GM19023 (cell line): Measurements from ENCODE around the gene FSTL5.
"Not testable (repeated sequence)": the region's sequence is repeated elsewhere in the genome, so short reads cannot be mapped to it uniquely, and the experiment has no call there.

Experiments
- ATAC-seq: cut with Tn5 transposase; IDR thresholded peaks from one replicate; pipeline ENCODE4 v1.9.1; 2021; ENCODE audit warnings: mild to moderate bottlenecking, moderate library complexity; ENCODE audit not compliant: unreplicated experiment

The FSTL5 gene

DNA sequence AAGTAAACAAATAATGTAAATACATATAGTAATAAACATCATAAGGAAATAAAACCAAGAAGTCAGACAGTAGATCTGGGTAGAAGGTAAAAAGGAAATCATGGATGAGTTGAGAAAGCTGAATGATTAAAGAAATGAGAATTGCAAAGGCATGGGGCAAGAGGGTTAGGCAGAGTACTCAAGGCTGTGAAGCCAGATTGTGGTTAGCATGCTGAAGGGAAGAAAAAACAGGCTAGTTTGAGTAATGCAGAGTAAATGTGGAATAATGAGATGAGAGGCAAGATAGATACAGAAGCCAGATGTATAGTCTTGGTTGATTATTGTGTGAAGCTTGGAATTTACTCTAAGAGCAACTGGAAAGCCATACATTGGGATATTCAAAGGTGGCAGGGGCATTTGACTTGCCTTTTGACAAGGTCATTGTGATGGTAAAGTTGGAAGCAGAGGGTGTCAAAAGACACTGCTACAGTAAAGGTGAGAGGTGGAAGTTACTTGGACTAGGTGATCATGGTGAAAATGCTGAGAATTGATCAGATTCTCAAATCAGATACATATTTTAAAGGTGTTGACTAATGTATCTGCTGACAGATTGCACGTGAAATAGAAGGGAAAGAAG lies 307.0 kb downstream of the FSTL5 start:
- ATAC-seq, result no peak

DNA sequence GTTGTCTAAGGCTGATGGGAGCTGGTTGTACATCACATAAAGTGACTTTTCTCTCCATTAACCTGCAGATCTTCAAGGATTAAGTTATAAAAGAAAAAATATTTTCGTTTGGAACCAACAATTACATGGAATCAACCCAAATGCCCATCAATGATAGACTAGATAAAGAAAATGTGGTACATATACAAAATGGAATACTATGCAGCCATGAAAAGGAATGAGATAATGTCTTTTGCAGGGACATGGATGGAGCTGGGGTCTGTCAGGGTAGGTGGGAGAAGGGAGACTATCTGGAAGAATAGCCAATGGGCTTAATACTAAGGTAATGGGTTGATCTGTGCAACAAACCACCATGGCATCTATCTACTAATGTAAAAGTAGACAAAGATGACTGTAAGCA lies 313.2 kb downstream of the FSTL5 start:
- ATAC-seq, result no peak

DNA sequence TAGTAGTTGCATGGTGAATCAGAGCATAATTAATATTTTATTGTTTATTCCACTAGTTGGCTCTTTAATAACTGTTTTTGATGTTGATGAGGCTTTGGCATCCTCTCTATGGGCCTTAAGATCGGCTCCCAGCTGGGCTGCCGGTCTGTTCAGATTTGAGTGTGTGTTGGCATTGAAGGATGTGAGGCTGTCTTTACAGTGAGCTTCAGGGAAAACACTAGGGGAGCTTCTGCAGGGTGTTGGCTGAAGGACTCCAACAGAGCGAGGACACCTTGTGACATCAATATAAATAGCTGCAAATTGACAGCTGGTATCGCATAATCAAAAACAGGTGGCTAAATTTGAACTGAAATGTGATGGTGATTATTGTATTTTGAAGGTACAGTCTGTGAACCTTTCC lies 322.0 kb downstream of the FSTL5 start:
- ATAC-seq, result no peak

DNA sequence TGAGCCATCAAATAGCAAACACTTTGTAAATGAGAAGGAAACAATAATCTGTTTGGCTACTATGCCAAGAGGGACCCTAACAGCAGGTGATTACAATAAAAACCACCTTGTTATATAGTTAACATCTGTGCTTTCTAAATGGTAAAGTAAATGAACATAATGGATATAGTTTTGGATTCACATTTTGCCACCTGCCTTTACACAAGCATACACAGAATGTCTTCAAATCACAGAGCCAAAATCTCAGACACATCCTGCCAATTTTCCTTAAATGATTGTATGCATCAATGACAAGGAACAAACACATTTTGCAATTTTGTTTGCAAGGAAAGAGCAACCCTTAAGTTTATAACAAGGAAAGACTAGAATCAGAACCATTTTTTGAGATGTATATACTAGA lies 334.2 kb downstream of the FSTL5 start:
- no peak for ATAC-seq

DNA sequence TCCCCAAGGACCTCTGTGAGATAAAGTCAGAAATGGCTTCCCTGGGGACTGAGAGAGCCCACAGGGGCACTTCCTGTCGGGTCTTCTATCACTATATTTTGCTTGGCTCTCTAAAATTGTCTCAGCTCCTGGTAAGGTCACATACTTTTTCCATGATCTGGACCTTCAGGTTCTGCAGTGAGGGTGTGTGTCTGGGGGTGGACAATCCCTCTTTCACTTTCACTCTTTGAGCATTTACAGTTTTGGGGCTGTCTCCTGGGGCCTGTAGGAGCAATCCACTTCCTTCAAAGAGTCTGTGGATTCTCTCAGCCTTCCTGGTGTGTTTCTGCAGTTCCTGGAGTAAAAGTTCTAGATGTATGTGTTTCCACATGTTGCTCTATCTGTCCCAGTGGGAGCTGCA lies 335.7 kb downstream of the FSTL5 start:
- ATAC-seq, result no peak

DNA sequence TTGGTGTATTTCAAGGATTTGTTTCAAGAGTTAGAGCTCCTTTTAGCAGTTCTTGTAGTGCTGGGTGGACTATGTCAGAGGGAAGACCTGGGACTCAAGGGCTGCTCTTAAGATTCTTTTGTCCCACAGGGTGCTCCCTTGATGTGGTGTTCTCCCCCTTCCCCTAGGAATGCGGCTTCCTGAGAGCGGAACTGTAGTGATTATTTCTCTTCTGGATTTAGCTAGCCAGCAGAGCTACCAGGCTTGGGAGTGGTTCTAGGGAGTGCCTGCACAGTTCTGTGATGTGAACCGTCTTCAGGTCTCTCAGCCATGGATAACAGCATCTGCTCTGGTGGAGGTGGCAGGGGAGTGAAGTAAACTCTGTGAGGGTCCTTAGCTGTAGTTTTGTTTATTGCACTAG lies 336.8 kb downstream of the FSTL5 start:
- ATAC-seq, result no peak

DNA sequence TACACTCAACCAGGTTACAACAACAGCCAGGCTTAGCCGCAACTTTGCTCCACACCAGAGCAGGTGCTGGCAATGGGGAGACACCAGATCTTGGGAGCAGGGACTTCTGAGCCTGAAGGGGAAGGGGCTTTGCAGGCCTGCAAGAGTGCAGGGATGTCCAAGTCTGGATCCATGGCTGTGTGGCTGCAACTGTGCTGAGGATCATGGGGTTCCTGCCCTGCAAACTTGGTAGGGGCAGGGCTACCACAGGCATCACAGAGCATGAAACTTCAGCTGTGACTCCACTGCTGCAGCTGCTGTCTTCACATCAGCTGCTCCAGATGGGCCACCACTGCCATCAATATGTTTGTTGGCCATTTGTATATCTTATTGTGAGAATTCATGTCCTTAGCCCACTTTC lies 340.4 kb downstream of the FSTL5 start:
- ATAC-seq, result no peak

DNA sequence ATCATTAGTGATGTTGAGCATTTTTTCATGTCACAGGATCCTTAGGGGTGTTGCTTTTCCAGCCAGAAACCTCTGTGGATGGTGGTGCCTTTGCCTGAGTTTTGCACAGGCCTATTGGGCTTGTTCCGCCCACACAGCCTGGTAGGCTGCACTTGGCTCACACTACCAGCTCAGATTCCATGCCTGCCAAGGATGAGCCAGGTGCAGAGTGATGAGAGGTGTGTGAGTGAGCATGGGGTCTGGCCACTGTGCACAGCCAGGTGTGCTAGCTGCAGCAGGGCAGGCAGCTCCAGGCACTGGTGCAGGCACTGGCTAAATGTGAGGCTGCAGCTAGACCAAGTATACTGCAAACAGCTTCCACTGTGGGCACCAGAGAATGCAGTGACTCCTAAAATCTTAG lies 341.6 kb downstream of the FSTL5 start:
- no peak for ATAC-seq

DNA sequence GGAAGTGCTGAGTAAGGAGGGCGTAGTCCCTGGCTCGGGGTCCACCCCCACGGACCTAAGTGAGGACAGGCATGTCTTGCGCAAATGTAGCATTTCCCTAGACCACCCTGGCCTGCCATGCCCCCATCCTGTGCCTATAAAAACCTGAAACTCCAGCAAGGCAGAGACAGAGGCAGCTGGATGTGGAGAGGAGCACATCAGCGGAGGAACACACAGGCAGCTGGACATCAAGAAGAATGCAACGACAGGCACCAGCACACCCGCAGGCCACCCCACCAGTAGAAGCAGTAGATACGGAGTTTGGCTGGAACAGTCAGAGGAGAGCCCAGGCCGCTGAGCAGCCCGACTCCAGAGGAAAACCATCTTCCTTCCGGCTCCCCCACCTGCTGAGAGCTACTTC lies 345.9 kb downstream of the FSTL5 start:
- ATAC-seq, result no peak

DNA sequence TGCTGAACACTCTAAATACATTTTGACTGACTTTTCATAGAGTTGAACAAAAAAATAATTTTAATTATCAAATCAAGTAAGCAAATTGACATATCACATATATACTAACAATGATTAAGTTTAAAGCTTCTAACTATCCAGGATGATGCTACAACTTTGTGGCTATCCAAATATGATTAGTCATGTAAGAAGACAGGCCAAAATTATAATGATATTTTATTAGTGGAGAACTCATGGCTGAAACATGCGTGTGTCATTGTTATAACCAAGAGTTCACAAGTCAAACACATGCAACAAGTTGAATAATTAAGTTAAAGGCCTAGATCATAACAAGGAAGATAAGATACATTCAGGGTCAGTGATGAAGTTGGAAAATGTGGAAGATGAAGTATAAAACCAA lies 346.8 kb downstream of the FSTL5 start:
- no peak for ATAC-seq

DNA sequence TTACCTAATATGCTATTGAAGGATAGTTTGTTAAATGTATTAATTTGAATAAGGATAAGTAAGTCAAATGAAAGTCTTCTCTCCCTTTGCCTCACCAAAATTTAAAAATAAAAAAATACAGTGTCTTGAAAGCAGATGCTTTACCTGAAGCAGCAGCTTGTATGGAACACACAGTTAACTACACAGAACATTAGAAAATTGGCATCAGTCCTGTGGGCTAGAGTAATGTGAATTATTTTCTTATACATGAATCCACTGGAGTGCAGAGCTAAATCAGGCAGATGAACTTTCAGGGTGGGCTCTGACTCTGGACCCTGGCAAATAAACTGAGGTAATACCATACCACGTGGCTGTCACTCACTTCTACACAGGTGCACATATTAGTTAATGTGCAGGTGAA lies 348.0 kb downstream of the FSTL5 start:
- no peak for ATAC-seq

DNA sequence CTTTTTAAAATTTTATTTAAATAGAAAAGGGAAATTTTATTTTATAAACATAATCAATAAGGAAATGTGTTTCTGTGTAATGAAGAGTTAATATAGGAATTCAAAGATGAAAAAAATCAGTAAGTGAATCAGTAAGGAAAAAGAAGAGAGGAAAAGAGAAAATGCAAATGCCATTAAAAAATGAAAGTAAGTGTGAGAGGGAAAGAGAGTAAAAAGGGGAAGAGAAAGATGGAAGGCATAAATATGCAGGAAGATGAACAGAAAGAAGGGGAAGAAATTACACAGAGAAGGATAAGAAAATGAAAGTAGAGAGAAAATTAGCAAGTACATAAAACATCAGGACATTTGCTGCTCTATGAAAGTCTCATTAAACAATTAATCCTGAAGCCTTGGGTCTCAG lies 349.9 kb downstream of the FSTL5 start:
- no peak for ATAC-seq

DNA sequence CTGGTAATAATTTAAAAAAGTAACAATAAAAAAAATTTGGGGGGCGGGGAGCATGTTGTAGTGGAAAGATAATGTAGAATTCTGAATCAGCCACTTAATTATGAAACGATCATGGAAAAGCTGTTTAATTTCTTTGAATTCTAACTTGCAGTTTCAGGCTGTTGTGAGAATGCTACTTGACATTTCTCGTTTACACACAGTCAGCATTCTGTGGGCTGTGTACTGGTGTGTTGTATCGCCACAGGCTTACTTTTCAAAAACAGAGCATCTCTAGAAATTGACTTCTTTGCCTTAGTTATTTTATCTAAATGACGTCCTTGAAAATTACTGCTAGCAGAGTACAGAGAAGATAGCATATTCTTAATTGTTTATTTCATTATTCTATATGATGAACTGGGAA lies 350.4 kb downstream of the FSTL5 start:
- no peak for ATAC-seq

DNA sequence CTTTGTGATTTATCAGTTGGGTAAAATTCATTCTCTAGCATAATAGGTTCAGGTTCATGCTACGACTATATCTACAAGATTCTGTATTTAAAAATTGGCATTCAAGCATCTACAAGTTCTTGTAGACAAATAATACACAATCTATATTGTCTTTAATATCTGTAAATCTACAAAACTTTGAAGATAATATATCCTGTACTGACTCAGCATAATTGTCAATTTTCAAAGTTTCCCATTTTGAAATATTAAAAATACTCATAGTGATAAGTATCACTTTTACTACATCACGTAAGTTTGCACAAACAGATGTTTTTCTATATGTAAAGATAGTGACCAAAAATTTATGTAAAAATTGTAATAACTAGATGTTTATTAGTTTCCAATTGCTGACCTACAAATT lies 360.6 kb downstream of the FSTL5 start:
- ATAC-seq, result no peak

DNA sequence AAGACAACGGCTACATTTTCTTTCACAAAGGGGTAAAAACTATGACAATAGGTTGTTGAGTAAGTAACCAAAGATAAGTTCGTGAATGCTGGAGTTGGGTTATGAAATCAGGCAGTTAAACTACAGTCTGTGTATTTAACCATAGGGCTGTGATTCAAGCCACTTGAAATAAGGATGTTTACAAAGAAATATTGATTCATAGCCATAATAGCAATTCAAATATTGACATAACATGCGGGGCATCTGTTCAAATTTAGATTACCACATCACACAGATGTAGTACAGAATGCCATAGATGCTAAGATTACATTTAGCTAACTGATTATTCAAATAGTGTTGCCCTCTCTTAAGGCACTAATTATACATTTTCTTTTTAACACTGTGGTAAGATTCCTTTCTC lies 364.1 kb downstream of the FSTL5 start:
- no peak for ATAC-seq

DNA sequence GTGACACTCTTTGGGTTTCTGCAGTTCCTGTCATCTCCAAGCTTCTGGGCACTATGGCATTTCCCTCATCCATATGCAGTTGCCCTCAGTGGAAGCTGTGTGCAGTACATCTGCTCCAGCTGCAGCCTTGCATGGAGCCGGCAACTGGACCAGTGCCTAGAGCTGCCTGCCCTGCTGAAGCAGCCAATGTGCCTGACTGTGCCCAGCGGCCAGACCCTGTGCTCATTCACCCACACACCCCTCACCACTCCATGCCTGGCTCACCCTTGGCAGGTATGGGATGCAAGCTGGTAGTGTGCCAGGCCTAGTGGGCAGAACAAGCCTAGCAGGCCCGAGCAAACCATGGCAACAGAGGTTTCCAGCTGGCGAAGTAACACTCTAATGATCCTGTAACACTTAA lies 370.8 kb downstream of the FSTL5 start:
- no peak for ATAC-seq

DNA sequence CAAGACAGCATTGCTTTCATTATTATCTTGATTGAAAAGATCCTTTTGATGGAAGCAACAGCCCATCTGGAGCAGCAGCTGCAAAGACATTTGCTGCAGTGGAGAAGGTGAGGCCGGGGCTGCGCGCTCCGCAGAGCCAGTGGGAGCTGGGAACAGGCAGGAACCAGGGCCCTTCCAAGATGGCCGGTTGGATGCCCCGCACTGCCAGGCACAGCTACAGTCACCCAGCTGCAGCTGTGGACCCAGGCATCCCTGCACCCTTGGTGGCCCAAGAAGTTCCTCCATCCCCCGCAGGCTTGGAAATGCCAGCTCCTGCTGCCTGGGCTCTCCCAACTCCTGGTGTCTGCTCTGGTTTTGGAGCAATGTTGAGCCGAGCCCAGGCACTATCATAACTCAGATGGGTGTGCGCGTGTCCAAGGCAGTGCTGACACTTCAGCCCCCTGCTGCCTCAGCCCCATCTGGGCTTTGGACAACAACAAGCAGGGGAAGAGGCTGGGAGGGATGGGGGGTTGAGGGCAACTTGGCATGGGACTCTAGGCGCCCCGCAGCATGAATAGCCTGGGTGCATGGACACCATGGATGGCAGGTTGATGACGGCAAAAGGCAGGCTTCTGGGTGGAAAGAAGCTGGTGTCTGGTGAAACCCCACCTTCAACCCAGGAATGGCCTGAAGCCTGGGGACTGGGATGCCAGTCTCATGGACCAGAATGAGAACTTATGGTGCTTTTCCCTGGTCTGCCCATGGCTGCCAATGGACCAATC lies 371.8 kb downstream of the FSTL5 start:
- no peak for ATAC-seq

DNA sequence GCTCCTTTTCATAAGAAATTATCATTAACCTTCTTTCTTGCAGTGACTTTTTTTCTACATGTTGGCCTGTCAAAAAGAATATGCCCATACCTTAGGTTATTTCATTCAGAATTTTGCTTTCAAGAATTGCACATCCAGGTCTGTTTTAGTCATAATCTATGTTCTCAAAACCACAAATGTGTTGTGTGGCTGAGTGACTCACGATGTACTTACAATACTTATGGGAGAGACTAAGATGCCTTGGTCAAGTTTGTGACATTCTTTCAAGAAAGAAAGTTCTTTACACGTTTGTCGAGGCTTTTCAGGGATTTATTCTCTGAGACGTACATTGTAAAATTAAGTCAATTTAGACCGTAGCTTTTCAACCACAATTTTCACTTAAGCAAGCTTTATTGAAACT lies 396.7 kb downstream of the FSTL5 start:
- no peak for ATAC-seq

DNA sequence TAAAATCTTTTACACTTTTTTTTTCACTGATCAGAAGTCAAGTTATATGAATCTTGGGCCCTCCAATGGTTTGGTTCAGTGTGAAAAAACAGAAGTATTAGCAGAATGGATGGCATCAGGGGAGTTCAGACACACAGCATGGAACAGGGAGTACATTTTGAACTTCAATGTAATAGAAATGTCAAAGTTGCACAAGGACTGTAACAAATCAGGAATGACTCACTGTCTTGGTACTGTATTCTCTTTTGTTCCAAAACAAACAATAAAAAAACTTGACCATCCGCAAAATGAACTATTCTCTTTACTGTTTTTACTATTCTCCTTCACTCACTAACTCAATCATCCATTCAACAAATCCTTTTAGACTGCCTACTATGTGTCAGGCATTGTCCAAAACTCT lies 401.0 kb downstream of the FSTL5 start:
- no peak for ATAC-seq

DNA sequence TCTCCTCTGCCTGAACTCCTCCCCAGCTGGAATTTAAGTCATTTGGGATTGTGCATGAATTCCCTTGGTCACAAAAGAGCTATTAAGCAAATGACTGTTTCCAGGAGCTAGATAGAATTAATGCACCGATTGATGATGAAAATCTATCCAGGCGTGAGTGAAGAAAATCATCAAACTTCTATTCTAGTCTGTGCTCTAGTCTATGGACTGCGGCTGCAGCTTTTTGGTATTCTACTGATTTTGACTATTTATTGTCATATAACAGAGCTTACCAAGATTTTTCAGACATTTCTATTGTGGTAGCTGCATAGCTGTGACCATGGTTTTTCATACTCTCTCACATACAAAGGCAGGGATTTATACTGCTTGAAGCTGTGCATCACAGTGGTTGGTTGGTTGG lies 403.8 kb downstream of the FSTL5 start:
- ATAC-seq, result no peak

DNA sequence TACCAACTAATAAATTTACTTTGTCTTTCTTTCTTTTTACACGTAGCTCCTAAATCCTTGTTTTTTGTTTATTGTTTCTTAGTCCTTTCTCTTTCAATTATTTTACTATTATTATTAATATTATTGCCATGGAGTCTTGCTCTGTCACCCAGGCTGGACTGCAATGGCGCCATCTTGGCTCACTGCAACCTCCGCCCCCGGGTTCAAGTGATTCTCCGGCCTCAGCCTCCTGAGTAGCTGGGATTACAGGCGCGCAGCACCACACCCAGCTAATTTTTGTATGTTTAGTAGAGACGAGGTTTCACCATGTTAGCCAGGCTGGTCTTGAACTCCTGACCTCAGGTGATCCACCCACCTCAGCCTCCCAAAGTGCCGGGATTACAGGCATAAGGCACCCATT lies 405.4 kb downstream of the FSTL5 start:
- not testable (repeated sequence) for ATAC-seq

DNA sequence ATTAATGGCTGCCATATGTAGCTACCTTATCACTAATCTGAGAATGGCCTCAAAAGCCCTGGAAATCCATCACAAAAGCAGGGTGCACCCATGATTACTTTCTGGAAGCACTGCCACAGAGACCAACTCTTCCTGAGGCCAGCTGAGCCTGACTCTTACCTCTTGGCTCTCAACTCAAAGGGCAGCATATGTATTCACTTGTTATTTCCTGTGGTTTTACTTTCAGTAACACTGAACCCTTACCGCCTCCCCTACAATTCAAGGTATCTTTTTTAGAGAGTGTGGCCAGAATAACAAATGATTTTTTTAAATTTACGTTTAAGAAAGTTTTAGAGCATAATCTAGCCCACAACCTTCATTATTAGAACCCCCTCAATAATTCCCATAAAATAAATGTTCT lies 434.9 kb downstream of the FSTL5 start:
- ATAC-seq, result no peak

DNA sequence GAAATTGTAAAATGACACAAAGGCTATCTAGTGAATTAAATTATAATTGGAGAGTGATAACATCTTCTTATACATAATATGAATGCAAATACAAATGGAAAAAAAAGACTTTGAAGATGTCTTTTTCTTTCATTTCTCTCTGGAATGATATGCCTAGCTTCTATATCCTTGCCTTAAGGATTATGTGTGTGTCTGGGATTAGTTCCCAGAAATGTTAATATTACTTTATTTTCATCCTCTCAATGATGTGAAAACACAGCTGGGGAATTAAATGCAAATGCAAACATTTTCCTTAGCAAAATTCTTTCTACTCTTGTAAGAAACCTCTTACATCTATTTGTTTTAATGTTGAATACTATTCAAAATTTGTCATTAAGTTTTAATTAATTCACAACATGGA lies 441.9 kb downstream of the FSTL5 start:
- ATAC-seq, result no peak
